PC-9 (cell line): ENCODE data around the gene SHISAL1.

Source experiments
- EZH2 ChIP-seq: fragments of 200-600 bp; sonication (generic); IDR thresholded peaks from 2 replicates; pipeline ENCODE4 v1.8.0; 2017; ENCODE audit warnings: antibody characterized with exemption, low read depth
- TF ChIP-seq, protein P1 (sequence below): fragments of 200-600 bp; sonication (generic); conservative IDR thresholded peaks from 2 replicates; pipeline ENCODE4 v1.6.1; 2017; ENCODE audit warnings: mixed run types, antibody characterized with exemption, mild to moderate bottlenecking, moderate library complexity

DNA sequence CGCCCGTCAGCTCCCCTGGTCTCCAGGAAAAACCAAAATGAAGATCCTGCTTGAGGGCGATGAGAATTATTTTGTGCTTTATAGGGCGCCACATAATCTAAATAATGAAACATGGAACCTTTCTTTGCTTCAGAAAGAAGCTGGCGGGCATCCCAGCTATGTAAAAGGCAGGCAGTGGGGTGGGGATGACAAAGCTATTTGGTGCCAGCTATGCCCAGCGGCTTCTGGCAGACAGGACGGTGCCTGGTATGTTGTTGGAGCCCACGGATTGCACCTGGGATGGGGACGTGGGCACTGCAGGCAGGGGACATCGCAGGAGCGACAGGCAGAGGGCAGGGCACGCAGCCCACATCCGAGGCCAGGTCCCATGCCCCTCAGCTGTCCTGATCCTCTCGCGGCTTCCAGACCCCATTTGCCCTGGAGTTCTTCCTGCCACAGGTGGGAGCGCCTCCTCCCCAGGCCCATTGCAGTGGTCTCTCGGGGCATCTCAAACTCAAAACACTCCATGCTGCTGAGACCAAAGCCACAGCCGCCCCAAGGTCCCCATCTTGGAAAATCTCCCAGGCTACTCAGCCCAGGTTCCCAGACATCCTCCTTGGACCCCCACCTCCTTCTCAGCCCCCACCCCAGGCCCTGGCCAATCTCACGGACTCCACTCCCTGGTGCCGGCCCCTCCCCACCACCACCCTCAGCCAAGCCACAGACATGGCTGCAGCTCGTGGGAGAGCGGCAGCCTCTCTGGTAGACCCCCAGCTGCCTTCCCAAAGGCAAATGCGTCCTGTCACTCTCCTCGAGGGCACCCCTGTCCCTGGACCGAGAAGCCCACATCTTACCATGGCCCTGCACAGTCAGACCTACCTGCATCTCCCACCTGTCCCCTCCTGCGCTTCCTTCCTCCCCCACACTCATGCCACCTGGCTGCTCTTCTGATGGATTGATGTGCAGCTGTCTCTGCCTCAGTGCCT is 45.7 kb downstream of the SHISAL1 start:
- TF ChIP-seq, protein P1, sequence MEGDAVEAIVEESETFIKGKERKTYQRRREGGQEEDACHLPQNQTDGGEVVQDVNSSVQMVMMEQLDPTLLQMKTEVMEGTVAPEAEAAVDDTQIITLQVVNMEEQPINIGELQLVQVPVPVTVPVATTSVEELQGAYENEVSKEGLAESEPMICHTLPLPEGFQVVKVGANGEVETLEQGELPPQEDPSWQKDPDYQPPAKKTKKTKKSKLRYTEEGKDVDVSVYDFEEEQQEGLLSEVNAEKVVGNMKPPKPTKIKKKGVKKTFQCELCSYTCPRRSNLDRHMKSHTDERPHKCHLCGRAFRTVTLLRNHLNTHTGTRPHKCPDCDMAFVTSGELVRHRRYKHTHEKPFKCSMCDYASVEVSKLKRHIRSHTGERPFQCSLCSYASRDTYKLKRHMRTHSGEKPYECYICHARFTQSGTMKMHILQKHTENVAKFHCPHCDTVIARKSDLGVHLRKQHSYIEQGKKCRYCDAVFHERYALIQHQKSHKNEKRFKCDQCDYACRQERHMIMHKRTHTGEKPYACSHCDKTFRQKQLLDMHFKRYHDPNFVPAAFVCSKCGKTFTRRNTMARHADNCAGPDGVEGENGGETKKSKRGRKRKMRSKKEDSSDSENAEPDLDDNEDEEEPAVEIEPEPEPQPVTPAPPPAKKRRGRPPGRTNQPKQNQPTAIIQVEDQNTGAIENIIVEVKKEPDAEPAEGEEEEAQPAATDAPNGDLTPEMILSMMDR = no peak
- TF ChIP-seq EZH2 = no peak
